ENCODE data around the gene XKR3. TPM values are rescaled to one million over a fixed set of nuclear protein-coding genes. Genes with fewer than 3 reads are reported as not detected.

Gene XKR3
- total and polyA plus RNA-seq, 2 of the 8 experiments (the other 6 are each of a cell fraction or from before 2014, with no cell fraction given) = 0.17 TPM; not detected in 1

DNA sequence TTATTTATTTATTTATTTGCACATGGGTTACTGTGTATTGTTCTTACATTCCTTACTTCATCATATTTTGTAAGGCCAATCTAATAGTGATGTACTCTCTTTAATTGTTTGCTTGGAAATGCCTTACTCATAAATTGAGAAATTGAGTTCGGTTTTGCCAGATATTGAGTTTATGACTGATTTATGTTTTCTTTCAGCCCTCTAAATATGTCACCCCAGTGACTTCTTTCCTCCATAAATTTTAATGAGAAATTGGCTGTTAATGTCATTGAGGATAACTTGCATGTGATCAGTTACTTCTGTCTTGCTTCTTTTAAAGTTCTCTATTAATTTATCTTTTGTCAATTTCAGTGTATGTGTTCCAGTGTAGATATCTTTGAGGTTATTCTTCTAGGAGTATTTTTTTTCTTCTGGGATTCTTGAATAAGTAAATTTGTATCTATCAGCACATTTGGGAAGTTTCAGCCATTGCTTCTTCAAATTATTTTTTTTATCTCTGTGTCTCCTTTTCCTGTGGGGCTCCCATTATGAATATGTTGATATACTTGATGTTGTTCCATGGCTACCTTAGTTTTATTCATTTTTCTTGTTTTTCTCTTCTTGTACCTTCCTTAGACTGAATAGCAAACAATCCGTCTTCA, 47.8 kb downstream of the XKR3 start:
- H4K5ac ChIP-seq (ENCODE audit: insufficient read length, low read depth, low read length) = no peak overlapping the region
- H2AFZ ChIP-seq (ENCODE audit: low read length) = no peak overlapping the region
- H3K18ac ChIP-seq (ENCODE audit: extremely low read depth, low read length) = no peak overlapping the region
- no peaks in the 10 kb centered on the region for H3K9me3 ChIP-seq (ENCODE audit: insufficient read depth in 2 of 2, low read depth in 1 of 2, low read length in 1 of 2)
- 46% methylated on average over 2 of the region's 2 CpGs; no CpG with 5 or more reads in 1 of the 2 experiments for WGBS, 2 experiments (ENCODE audit: extremely low coverage in 1 of 2, insufficient coverage in 1 of 2, insufficient read length in 1 of 2, insufficient replicate concordance in 2 of 2, low coverage in 1 of 2, low lambda C conversion rate in 2 of 2, missing lambda C conversion rate in 1 of 2)
- no peak overlapping the region for H3K14ac ChIP-seq (ENCODE audit: insufficient read length)
- DNase-seq (ENCODE audit: low read depth in 1 of 2, low spot score in 2 of 2) (no peak), FAIRE-seq (no peak)
- no peak overlapping the region for H3K27ac ChIP-seq (ENCODE audit: low read depth, low read length)
- no peak overlapping the region for H2AK5ac ChIP-seq (ENCODE audit: low read depth, low read length)
- H3K56ac ChIP-seq (replicated peaks; ENCODE audit: insufficient read length, low read depth, low read length) = no peak overlapping the region
- H2BK120ac ChIP-seq (replicated peaks; ENCODE audit: low read depth, low read length) = no peak overlapping the region
- H3K4me1 ChIP-seq (replicated peaks in 1 of 4; ENCODE audit: control insufficient read depth in 3 of 4, insufficient read depth in 4 of 4, low read length in 3 of 4) = no peaks in the 10 kb centered on the region
- POLR2A ChIA-PET (ENCODE audit: partially characterized antibody) = no interaction called here
- H3K23me2 ChIP-seq (ENCODE audit: low read depth, low read length) = no peaks in the 10 kb centered on the region
- H3K9ac ChIP-seq (replicated peaks in 1 of 4; ENCODE audit: extremely low read depth in 1 of 4, low read depth in 3 of 4, low read length in 3 of 4) = no peak overlapping the region
- no peak overlapping the region for H3K23ac ChIP-seq (ENCODE audit: insufficient read length)
- H2BK15ac ChIP-seq (ENCODE audit: low read length) = no peak overlapping the region
- no peaks in the 10 kb centered on the region for H3K79me1 ChIP-seq (ENCODE audit: low read depth, low read length)
- H3K4me3 ChIP-seq (ENCODE audit: extremely low read depth in 1 of 4, insufficient read depth in 2 of 4, low read depth in 3 of 4, low read length in 4 of 4) = no peak overlapping the region
- no peak overlapping the region for H3K4ac ChIP-seq (replicated peaks; ENCODE audit: insufficient read length, low read depth, low read length)
- no peaks in the 10 kb centered on the region for H3K79me2 ChIP-seq (ENCODE audit: control insufficient read depth in 1 of 2, insufficient read depth in 2 of 2, low read length in 2 of 2)
- no peak overlapping the region for H2BK12ac ChIP-seq (ENCODE audit: low read depth, low read length)
- H3K27me3 ChIP-seq (replicated peaks in 1 of 4; ENCODE audit: control insufficient read depth in 3 of 4, extremely low read depth in 1 of 4, insufficient read depth in 3 of 4, low read length in 3 of 4) = no peaks in the 10 kb centered on the region
- no peaks in the 10 kb centered on the region for H4K20me1 ChIP-seq (replicated peaks in 1 of 2; ENCODE audit: control insufficient read depth in 1 of 2, insufficient read depth in 2 of 2, low read length in 2 of 2)
- H2BK5ac ChIP-seq (ENCODE audit: low read depth, low read length) = no peak overlapping the region
- H4K8ac ChIP-seq (ENCODE audit: extremely low read depth, insufficient read depth, low read length) = no peak overlapping the region
- no peaks in the 10 kb centered on the region for H3K36me3 ChIP-seq (ENCODE audit: control insufficient read depth in 2 of 4, insufficient read depth in 4 of 4, low read length in 3 of 4)
- CTCF ChIA-PET (ENCODE audit: partially characterized antibody) = no interaction called here
- H3K4me2 ChIP-seq (ENCODE audit: insufficient read depth in 1 of 2, low read depth in 2 of 2, low read length in 2 of 2) = no peak overlapping the region
- H2BK20ac ChIP-seq (ENCODE audit: low read length) = no peak overlapping the region
- H4K91ac ChIP-seq (replicated peaks; ENCODE audit: insufficient read length, low read length) = no peak overlapping the region
- TF ChIP-seq MAFK (IDR thresholded peaks at IDR 0.05; ENCODE audit: low read depth, low read length) (no peak), RFX5 (IDR thresholded peaks at IDR 0.05; ENCODE audit: borderline replicate concordance, low read depth, low read length) (no peak), CHD2 (IDR thresholded peaks at IDR 0.05; ENCODE audit: low read length) (no peak), YY1 (IDR thresholded peaks at IDR 0.05; ENCODE audit: low read depth, low read length) (no peak), POLR2A (IDR thresholded peaks at IDR 0.05; ENCODE audit: control extremely low read depth in 1 of 2, low read depth in 2 of 2, low read length in 2 of 2) (no peak), SP4 (IDR thresholded peaks at IDR 0.05; ENCODE audit: low read length) (no peak)
